ENCODE data around the gene DEFB113.

DEFB113 gene

GRCh38 chr6:49918787-49919186 is 50.6 kb downstream of the DEFB113 start:
- Mint-ChIP-seq H3K27me3 (no peaks in the 10 kb centered on the region), H3K4me3 (no peak overlapping the region), H3K36me3 (ENCODE audit: low read depth) (no peaks in the 10 kb centered on the region), H3K9me3 (no peaks in the 10 kb centered on the region), H3K27ac (no peak overlapping the region), H3K4me1 (no peaks in the 10 kb centered on the region)
- DNase-seq (no peak), ATAC-seq (no peak)

Measured in activated naive CD8-positive, alpha-beta T cell treated with anti-CD3 and anti-CD28 coated beads, Interleukin-2, amount 50 U/mL, for 24 hours (primary cell).